GM12878 (cell line): ENCODE measurements around the gene TAF6. TPM values are rescaled to one million over a fixed set of nuclear protein-coding genes. Genes with fewer than 3 reads are reported as not detected.

ENCODE experiments used
- CBX3 ChIP-seq: fragments of 200-600 bp; sonication (generic); IDR thresholded peaks from 2 replicates; pipeline ENCODE4 v1.6.1; 2016; ENCODE audit warnings: low read depth, borderline replicate concordance
- CHD2 ChIP-seq: IDR thresholded peaks from 2 replicates; pipeline ENCODE4 v1.6.1; 2011; ENCODE audit warnings: low read depth, low read length, improper control_type of control experiment, borderline replicate concordance
- CREM ChIP-seq: IDR thresholded peaks from 2 replicates; pipeline ENCODE4 v1.6.1; 2014; ENCODE audit warnings: antibody characterized with exemption, low read depth
- EED ChIP-seq: sonication (generic); IDR thresholded peaks from 2 replicates; pipeline ENCODE4 v1.6.1; 2016; ENCODE audit warnings: antibody characterized with exemption, low read depth
- GABPA ChIP-seq: IDR thresholded peaks from 2 replicates; pipeline ENCODE4 v1.6.1; 2014; ENCODE audit warnings: antibody characterized with exemption, low read depth, mild to moderate bottlenecking, inconsistent platforms
- HDAC2 ChIP-seq: fragments of 200-600 bp; sonication (generic); IDR thresholded peaks from 2 replicates; pipeline ENCODE4 v1.6.1; 2017
- HDGF ChIP-seq: fragments of 450-650 bp; IDR thresholded peaks from 2 replicates; pipeline ENCODE4 v1.6.1; 2016; ENCODE audit warnings: antibody characterized with exemption
- JUND ChIP-seq: IDR thresholded peaks from 2 replicates; pipeline ENCODE4 v1.6.1; 2012; ENCODE audit warnings: low read depth, mild to moderate bottlenecking, low read length, improper control_type of control experiment, moderate library complexity
- MXI1 ChIP-seq: fragments of 150-350 bp; IDR thresholded peaks from 2 replicates; pipeline ENCODE4 v1.6.1; 2011; ENCODE audit warnings: low read depth, mild to moderate bottlenecking, inconsistent platforms, low read length, improper control_type of control experiment
- MYB ChIP-seq: fragments of 150-350 bp; IDR thresholded peaks from 2 replicates; pipeline ENCODE4 v1.6.1; 2014; ENCODE audit warnings: mild to moderate bottlenecking, low read depth, low read length, borderline replicate concordance
- MYC ChIP-seq: IDR thresholded peaks from 2 replicates; pipeline ENCODE4 v1.6.1; 2011; ENCODE audit warnings: mild to moderate bottlenecking, low read length, moderate library complexity, inconsistent platforms; ENCODE audit not compliant: insufficient read depth, insufficient replicate concordance, insufficient read length, severe bottlenecking
- NFXL1 ChIP-seq: fragments of 450-650 bp; IDR thresholded peaks from 2 replicates; pipeline ENCODE4 v1.6.1; 2017; ENCODE audit warnings: antibody characterized with exemption, mild to moderate bottlenecking, borderline replicate concordance
- NFYB ChIP-seq: IDR thresholded peaks from 2 replicates; pipeline ENCODE4 v1.6.1; 2011; ENCODE audit warnings: low read depth, mild to moderate bottlenecking, low read length, improper control_type of control experiment, moderate library complexity; ENCODE audit not compliant: insufficient read depth
- PAX8 ChIP-seq: fragments of 450-650 bp; IDR thresholded peaks from 2 replicates; pipeline ENCODE4 v1.6.1; 2017; ENCODE audit warnings: mild to moderate bottlenecking, moderate library complexity
- SIX5 ChIP-seq: IDR thresholded peaks from 2 replicates; pipeline ENCODE4 v1.6.1; 2011; ENCODE audit warnings: mild to moderate bottlenecking, low read depth, low read length, moderate library complexity; ENCODE audit not compliant: severe bottlenecking
- SREBF2 ChIP-seq: IDR thresholded peaks from 2 replicates; pipeline ENCODE4 v1.6.1; 2012; ENCODE audit warnings: mild to moderate bottlenecking, low read length
- SUZ12 ChIP-seq: fragments of 200-600 bp; sonication (generic); IDR thresholded peaks from one replicate; pipeline ENCODE4 v1.6.1; 2018; ENCODE audit warnings: antibody characterized with exemption, mild to moderate bottlenecking; ENCODE audit not compliant: unreplicated experiment
- TBL1XR1 ChIP-seq: IDR thresholded peaks from 2 replicates; pipeline ENCODE4 v1.6.1; 2012; ENCODE audit warnings: low read depth, low read length, improper control_type of control experiment
- TCF3 ChIP-seq: IDR thresholded peaks from 2 replicates; pipeline ENCODE4 v1.6.1; 2012; ENCODE audit warnings: low read depth, mild to moderate bottlenecking, low read length, borderline replicate concordance; ENCODE audit not compliant: insufficient read depth
- USF1 ChIP-seq: IDR thresholded peaks from 2 replicates; pipeline ENCODE4 v1.6.1; 2011; ENCODE audit warnings: borderline replicate concordance, low read depth, mild to moderate bottlenecking, moderate library complexity, mixed read lengths, low read length; ENCODE audit not compliant: insufficient read depth; ENCODE audit errors: extremely low read length
- ZNF274 ChIP-seq: IDR thresholded peaks from one replicate; pipeline ENCODE4 v1.8.0; 2011; ENCODE audit not compliant: insufficient read length, insufficient read depth
- ZNF687 ChIP-seq: fragments of 450-650 bp; IDR thresholded peaks from 2 replicates; pipeline ENCODE4 v1.6.1; 2017; ENCODE audit warnings: mild to moderate bottlenecking, moderate library complexity
- ZZZ3 ChIP-seq: IDR thresholded peaks from 2 replicates; pipeline ENCODE4 v1.6.1; 2011; ENCODE audit warnings: low read depth; ENCODE audit not compliant: control insufficient read depth, insufficient read length
- polyA plus RNA-seq, 11 experiments: library from polyadenylated mRNA; depleted of rRNA in 4 of 11; unstranded in 6 of 11; stranded (reverse) in 5 of 11; fragments of >200 nt; fragmentation: Nextera tagmentation in 4 of 11; fragmentation: Illumina TruSeq in 1 of 11; extraction: Ambion mirVana in 4 of 11; extraction: Trizol in 1 of 11; gene quantifications; 1 replicate in 1 of 11; 2 replicates in 10 of 11; pipeline versions ENCODE4 v1.2.1 to v1.2.3, GENCODE V29; 2011 to 2016; ENCODE audit warnings: inconsistent platforms in 2 of 11, missing spikeins in 2 of 11, low read depth in 1 of 11
- total RNA-seq, 4 experiments: library from RNA; depleted of rRNA in 3 of 4; stranded (reverse); fragments of >200 nt in 3 of 4; fragmentation: Illumina TruSeq in 1 of 4; extraction: Trizol in 1 of 4; gene quantifications; 2 replicates each; pipeline versions ENCODE4 v1.2.1 to v1.2.3, GENCODE V29; 2013 to 2021

TAF6 gene
- total and polyA plus RNA-seq, 10 of the 15 experiments (the other 5 are each of a cell fraction or from before 2014, with no cell fraction given): 0.27 to 42.6 (median 17.0) TPM

GRCh38 chr7:100119072-100119969 lies at the start of gene TAF6, which contains the start of gene CNPY4 (continued):
- TF ChIP-seq CHD2 (peak; percentile 43; the same call in 1 of the 2 replicates), ZZZ3 (no peak), HDAC2 (no peak), JUND (no peak), SREBF2 (0 out of 2 replicates have a peak, but pooled peaks have one; percentile 19), MYB (no peak), MYC (no peak), SUZ12 (no peak), NFYB (0 out of 2 replicates have a peak, but pooled peaks have one; percentile 41), GABPA (no peak), TBL1XR1 (0 out of 2 replicates have a peak, but pooled peaks have one; percentile 45), NFXL1 (no peak), ZNF687 (peak; percentile 98), PAX8 (no peak), CBX3 (no peak), USF1 (no peak), SIX5 (no peak), ZNF274 (no peak), MXI1 (peak; percentile 89), CREM (no peak), HDGF (no peak; the same call in 1 of the 2 replicates), TCF3 (no peak), EED (no peak)
